ENCODE data around the gene PLCB4.
"Not testable (repeated sequence)": the region's sequence is repeated elsewhere in the genome, so short reads cannot be mapped to it uniquely, and the experiment has no call there.

Gene PLCB4

DNA sequence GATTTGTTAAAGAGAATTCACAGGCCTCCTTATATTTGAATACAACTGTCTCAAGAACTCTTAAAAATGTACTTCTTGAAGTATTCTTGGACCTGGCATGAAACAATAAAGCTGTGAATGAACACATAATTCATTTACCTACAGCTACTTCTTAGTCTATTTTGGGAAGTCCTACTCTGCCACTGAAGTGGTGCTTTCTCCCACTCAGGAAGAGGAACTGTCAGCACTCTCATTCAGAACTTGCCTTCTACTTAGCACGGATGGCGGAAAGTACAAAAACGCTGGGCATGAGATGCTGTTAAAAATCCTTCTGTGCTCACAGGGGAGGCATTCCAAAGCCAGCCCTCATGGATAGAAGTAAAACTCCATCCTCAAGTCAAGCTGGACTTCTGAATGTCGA lies 300.7 kb downstream of the PLCB4 start:
- H3K36me3 ChIP-seq (ENCODE audit: control insufficient read depth, insufficient read depth, low read length): no peaks in the 10 kb centered on the region
- no peak for DNase-seq (ENCODE audit: low read depth, low spot score)
- H3K4me1 ChIP-seq (ENCODE audit: control insufficient read depth, insufficient read depth, low read length): no peaks in the 10 kb centered on the region
- H3K4me3 ChIP-seq (ENCODE audit: low read length): no peak overlapping the region
- H3K9me3 ChIP-seq (ENCODE audit: control insufficient read depth, insufficient read depth, low read length): no peaks in the 10 kb centered on the region
- H3K27ac ChIP-seq (ENCODE audit: low read length): no peak overlapping the region
- no CpG with 5 or more reads among the region's 4 CpGs for WGBS (ENCODE audit: insufficient coverage, insufficient read length)
- no peaks in the 10 kb centered on the region for H3K27me3 ChIP-seq (ENCODE audit: control insufficient read depth, insufficient read depth, low read length)

DNA sequence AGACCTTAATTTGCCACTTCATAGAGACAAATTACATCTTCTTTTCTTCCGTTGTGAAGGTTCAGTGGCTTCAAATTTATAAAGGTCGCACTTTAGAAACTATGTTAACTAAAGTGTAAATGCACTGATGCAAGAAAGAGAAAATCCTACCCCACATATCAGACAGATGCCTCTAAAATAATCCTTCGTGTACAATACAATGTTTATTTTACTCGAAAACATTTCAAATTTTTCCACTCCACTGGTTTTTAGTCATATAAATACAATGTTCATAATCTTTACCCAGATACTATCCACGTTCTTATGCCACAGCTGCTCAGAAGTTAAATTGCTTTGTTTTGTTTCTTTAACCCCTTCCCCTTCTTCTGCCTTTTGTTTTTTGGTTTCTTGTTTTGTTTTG lies 305.2 kb downstream of the PLCB4 start:
- WGBS (ENCODE audit: insufficient coverage, insufficient read length): 100% methylated on average over 3 of the region's 5 CpGs
- no peaks in the 10 kb centered on the region for H3K9me3 ChIP-seq (ENCODE audit: control insufficient read depth, insufficient read depth, low read length)
- no peak for DNase-seq (ENCODE audit: low read depth, low spot score)
- no peak overlapping the region for H3K27ac ChIP-seq (ENCODE audit: low read length)
- no peaks in the 10 kb centered on the region for H3K27me3 ChIP-seq (ENCODE audit: control insufficient read depth, insufficient read depth, low read length)
- H3K36me3 ChIP-seq (ENCODE audit: control insufficient read depth, insufficient read depth, low read length): no peaks in the 10 kb centered on the region
- no peak overlapping the region for H3K4me3 ChIP-seq (ENCODE audit: low read length)
- H3K4me1 ChIP-seq (ENCODE audit: control insufficient read depth, insufficient read depth, low read length): no peaks in the 10 kb centered on the region; the same call in 1 of the 2 replicates

DNA sequence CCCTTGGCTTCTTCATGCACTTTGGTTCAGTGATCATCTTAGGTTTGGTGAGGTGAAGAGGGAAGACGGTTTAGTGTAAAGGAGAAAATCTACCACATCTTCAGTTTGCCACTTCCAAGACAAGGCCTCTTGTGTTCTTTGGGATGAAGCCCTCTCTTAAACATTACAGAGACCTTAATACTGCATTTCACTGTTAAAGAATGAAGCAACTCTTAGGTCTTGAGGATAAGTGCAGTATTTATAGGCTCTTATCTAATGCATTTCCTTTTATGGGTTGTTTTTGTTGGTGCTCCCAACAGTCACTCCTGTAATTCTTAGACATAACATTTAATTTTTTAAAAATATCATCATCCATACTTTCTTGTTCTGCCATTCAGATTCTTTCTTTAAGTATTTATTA lies 305.6 kb downstream of the PLCB4 start:
- Histone ChIP-seq H3K36me3 (ENCODE audit: control insufficient read depth, insufficient read depth, low read length) (no peaks in the 10 kb centered on the region), H3K4me3 (ENCODE audit: low read length) (no peak overlapping the region), H3K27me3 (ENCODE audit: control insufficient read depth, insufficient read depth, low read length) (no peaks in the 10 kb centered on the region), H3K4me1 (ENCODE audit: control insufficient read depth, insufficient read depth, low read length) (no peaks in the 10 kb centered on the region; the same call in 1 of the 2 replicates), H3K9me3 (ENCODE audit: control insufficient read depth, insufficient read depth, low read length) (no peaks in the 10 kb centered on the region), H3K27ac (ENCODE audit: low read length) (no peak overlapping the region)
- no CpG with 5 or more reads among the region's 1 CpG for WGBS (ENCODE audit: insufficient coverage, insufficient read length)
- DNase-seq (ENCODE audit: low read depth, low spot score): no peak

DNA sequence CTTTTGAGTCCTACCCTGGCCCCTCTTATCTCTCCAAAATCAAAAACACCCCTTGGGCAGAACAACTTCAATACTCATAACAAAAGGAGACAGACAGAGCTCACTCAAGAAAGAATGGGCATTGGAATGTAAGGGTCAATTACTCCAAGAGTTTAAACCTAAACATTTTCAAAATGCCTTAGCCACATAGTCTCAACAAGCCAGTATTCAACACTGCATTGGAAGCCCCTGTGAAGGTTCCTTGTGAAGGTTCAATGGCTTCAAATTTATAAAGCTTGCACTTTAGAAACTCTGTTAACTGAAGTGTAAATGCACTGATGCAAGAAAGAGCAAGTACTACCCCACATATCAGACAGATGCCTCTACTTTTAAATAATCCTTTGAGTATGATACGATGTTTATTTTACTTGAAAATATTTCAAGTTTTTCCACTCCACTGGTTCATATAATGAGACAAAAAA lies 306.4 kb downstream of the PLCB4 start:
- Histone ChIP-seq H3K36me3 (ENCODE audit: control insufficient read depth, insufficient read depth, low read length) (no peaks in the 10 kb centered on the region), H3K4me3 (ENCODE audit: low read length) (no peak overlapping the region), H3K27me3 (ENCODE audit: control insufficient read depth, insufficient read depth, low read length) (no peaks in the 10 kb centered on the region), H3K4me1 (ENCODE audit: control insufficient read depth, insufficient read depth, low read length) (no peaks in the 10 kb centered on the region; the same call in 1 of the 2 replicates), H3K9me3 (ENCODE audit: control insufficient read depth, insufficient read depth, low read length) (no peaks in the 10 kb centered on the region), H3K27ac (ENCODE audit: low read length) (no peak overlapping the region)
- WGBS (ENCODE audit: insufficient coverage, insufficient read length): no CpG with 5 or more reads among the region's 1 CpG
- no peak for DNase-seq (ENCODE audit: low read depth, low spot score)

DNA sequence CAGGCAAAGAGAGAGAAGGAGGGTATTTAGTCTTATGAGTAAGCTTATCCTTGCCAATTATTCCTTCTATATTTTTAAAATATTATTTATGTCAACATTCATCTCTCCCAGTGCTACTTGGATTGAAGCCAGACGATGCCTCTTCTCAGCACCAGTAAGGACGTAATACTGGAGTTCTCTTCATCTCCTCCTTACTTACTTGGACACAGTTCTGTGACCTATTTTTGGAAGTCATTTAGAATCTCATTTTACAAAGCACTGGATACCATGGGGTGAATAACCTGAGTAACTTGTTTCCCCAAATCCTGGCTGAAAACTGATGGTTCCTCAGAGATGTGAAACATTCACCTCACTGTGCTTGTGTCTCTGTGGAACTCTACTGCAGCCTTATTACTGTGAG lies 308.1 kb downstream of the PLCB4 start:
- Histone ChIP-seq H3K27ac (ENCODE audit: low read length) (no peak overlapping the region), H3K4me3 (ENCODE audit: low read length) (no peak overlapping the region), H3K9me3 (ENCODE audit: control insufficient read depth, insufficient read depth, low read length) (no peaks in the 10 kb centered on the region), H3K36me3 (ENCODE audit: control insufficient read depth, insufficient read depth, low read length) (no peaks in the 10 kb centered on the region), H3K4me1 (ENCODE audit: control insufficient read depth, insufficient read depth, low read length) (no peaks in the 10 kb centered on the region; the same call in 1 of the 2 replicates), H3K27me3 (ENCODE audit: control insufficient read depth, insufficient read depth, low read length) (no peaks in the 10 kb centered on the region)
- no CpG with 5 or more reads among the region's 2 CpGs for WGBS (ENCODE audit: insufficient coverage, insufficient read length)
- DNase-seq (ENCODE audit: low read depth, low spot score): no peak

DNA sequence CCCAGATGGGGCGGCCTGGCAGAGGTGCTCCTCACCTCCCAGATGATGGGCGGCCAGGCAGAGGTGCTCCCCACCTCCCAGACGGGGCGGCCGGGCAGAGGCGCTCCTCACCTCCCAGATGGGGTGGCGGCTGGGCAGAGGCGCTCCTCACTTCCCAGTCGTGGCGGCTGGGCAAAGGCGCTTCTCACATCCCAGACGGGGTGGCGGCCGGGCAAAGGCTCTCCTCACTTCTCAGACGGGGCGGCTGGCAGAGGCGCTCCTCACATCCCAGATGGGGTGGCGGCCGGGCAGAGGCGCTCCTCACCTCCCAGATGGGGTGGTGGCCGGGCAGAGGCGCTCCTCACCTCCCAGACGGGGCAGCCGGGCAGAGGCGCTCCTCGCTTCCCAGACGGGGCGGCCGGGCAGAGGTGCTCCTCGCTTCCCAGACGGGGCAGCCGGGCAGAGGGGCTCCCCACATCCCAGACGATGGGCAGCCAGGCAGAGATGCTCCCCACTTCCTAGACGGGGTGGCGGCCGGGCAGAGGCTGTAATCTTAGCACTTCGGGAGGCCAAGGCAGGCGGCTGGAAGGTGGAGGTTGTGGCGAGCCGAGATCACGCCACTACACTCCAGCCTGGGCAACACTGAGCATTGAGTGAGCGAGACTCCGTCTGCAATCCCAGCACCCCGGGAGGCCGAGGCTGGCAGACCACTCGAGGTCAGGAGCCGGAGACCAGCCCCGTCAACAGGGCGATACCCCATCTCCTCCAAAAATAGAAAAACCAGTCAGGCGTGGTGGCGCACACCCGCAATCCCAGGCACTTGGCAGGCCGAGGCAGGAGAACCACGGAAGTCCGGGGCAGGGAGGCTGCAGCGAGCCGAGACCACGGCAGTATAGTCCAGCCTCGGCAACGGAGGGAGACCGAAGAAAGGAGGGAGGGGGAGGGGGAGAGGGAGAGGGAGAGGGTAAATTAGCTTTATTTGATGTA lies 316.7 kb downstream of the PLCB4 start:
- WGBS (ENCODE audit: insufficient coverage, insufficient read length): no CpG with 5 or more reads among the region's 61 CpGs
- H3K27me3 ChIP-seq (ENCODE audit: control insufficient read depth, insufficient read depth, low read length); H3K27ac ChIP-seq (ENCODE audit: low read length); DNase-seq (ENCODE audit: low read depth, low spot score); H3K4me1 ChIP-seq (ENCODE audit: control insufficient read depth, insufficient read depth, low read length); H3K9me3 ChIP-seq (ENCODE audit: control insufficient read depth, insufficient read depth, low read length); H3K36me3 ChIP-seq (ENCODE audit: control insufficient read depth, insufficient read depth, low read length); H3K4me3 ChIP-seq (ENCODE audit: low read length): not testable (repeated sequence)

DNA sequence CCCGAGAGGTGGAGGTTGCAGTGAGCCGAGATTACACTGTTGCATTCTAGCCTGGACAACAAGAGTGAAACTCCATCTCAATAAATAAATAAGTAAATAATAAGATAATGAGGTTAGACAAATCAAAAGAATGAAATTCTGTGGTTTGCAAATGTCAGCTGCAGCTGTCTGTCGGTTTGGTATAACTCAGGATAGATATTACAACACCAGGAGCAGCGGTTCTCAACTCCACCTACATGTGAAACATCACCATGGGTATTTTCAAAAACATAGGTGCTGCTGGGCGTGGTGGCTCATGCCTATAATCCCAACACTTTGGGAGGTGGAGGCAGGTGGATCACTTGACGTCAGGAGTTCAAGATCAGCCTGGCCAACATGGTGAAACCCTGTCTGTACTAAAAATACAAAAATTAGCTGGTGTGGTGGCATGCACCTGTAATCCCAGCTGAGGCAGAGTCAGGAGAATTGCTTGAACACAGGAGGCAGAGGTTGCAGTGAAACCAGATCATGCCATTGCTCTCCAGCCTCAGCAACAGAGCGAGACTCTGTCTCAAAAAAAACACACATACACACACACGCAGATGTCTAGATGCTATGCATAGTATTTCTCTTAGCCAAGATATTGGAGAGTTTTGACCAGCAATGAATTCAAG lies 319.4 kb downstream of the PLCB4 start:
- H3K4me3 ChIP-seq (ENCODE audit: low read length): no peak overlapping the region
- no peak for DNase-seq (ENCODE audit: low read depth, low spot score)
- H3K27ac ChIP-seq (ENCODE audit: low read length): no peak overlapping the region
- 0 out of 2 replicates have a peak, but pooled peaks cover 1% of the 10 kb centered on the region for H3K4me1 ChIP-seq (ENCODE audit: control insufficient read depth, insufficient read depth, low read length)
- H3K9me3 ChIP-seq (ENCODE audit: control insufficient read depth, insufficient read depth, low read length): no peaks in the 10 kb centered on the region; the same call in 1 of the 2 replicates
- WGBS (ENCODE audit: insufficient coverage, insufficient read length): no CpG with 5 or more reads among the region's 8 CpGs
- H3K27me3 ChIP-seq (ENCODE audit: control insufficient read depth, insufficient read depth, low read length): no peaks in the 10 kb centered on the region
- no peaks in the 10 kb centered on the region for H3K36me3 ChIP-seq (ENCODE audit: control insufficient read depth, insufficient read depth, low read length)

DNA sequence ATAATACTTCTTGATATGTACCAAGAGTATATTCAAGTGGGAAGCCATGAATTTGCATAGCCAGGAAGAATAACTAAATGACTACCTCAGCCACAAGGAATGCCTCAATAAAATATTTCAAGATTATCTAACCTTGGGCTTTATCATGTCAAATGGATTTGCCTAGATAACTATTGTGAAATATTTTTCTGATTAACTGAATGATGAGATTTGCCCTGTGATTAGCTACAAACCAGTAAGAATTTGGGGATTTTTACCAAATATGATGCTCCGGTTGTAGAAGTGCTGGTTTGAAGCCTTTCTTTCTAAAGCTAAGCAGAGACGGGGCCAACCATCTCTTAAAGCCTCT lies 319.9 kb downstream of the PLCB4 start:
- H3K4me1 ChIP-seq (ENCODE audit: control insufficient read depth, insufficient read depth, low read length): 0 out of 2 replicates have a peak, but pooled peaks cover 1% of the 10 kb centered on the region
- H3K27ac ChIP-seq (ENCODE audit: low read length): no peak overlapping the region
- no CpG with 5 or more reads among the region's 2 CpGs for WGBS (ENCODE audit: insufficient coverage, insufficient read length)
- no peaks in the 10 kb centered on the region for H3K36me3 ChIP-seq (ENCODE audit: control insufficient read depth, insufficient read depth, low read length)
- DNase-seq (ENCODE audit: low read depth, low spot score): no peak
- H3K9me3 ChIP-seq (ENCODE audit: control insufficient read depth, insufficient read depth, low read length): no peaks in the 10 kb centered on the region; the same call in 1 of the 2 replicates
- H3K27me3 ChIP-seq (ENCODE audit: control insufficient read depth, insufficient read depth, low read length): no peaks in the 10 kb centered on the region
- no peak overlapping the region for H3K4me3 ChIP-seq (ENCODE audit: low read length)

DNA sequence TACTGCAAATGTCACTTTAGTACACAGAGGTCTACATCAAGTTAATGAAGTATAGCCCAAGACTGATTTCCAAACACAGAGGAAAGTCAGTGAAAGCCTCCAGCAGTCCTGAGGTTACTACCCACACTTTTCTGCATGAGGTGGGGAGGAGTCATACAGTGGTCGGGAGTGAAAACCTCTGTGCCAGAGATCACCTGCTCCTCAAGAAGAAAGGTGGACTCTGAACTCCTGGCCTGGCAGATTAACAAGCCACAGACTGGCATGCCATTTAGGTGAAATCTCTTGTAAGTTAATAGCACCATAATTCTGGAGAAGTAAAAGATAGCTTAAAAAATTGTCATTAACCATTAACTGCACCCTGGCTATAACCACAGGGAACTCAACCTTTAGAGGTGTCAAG lies 320.5 kb downstream of the PLCB4 start:
- Histone ChIP-seq H3K27ac (ENCODE audit: low read length) (no peak overlapping the region), H3K4me3 (ENCODE audit: low read length) (no peak overlapping the region), H3K9me3 (ENCODE audit: control insufficient read depth, insufficient read depth, low read length) (no peaks in the 10 kb centered on the region; the same call in 1 of the 2 replicates), H3K27me3 (ENCODE audit: control insufficient read depth, insufficient read depth, low read length) (no peaks in the 10 kb centered on the region), H3K4me1 (ENCODE audit: control insufficient read depth, insufficient read depth, low read length) (0 out of 2 replicates have a peak, but pooled peaks cover 1% of the 10 kb centered on the region), H3K36me3 (ENCODE audit: control insufficient read depth, insufficient read depth, low read length) (no peaks in the 10 kb centered on the region)
- WGBS (ENCODE audit: insufficient coverage, insufficient read length): no CpG with 5 or more reads among the region's 1 CpG
- no peak for DNase-seq (ENCODE audit: low read depth, low spot score)

DNA sequence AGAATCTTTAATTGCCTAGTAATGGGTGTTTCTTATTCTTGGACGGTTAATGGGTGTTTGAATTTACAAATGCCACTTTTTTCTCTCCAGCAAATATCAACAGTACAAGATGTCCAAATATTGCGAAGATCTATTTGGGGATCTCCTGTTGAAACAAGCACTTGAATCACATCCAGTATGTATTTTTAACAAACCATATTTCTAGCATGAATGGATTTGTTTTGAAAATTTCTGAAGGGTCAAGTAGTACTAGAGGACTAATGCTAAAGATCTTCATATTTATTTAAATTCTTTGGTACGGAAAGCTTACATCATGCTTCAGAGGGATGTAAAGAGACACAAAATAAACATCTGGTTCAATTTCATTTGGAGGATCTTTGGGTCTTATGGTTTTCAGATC lies 321.6 kb downstream of the PLCB4 start:
- Histone ChIP-seq H3K36me3 (ENCODE audit: control insufficient read depth, insufficient read depth, low read length) (no peaks in the 10 kb centered on the region; the same call in 1 of the 2 replicates), H3K27ac (ENCODE audit: low read length) (no peak overlapping the region), H3K9me3 (ENCODE audit: control insufficient read depth, insufficient read depth, low read length) (no peaks in the 10 kb centered on the region), H3K27me3 (ENCODE audit: control insufficient read depth, insufficient read depth, low read length) (no peaks in the 10 kb centered on the region), H3K4me1 (ENCODE audit: control insufficient read depth, insufficient read depth, low read length) (0 out of 2 replicates have a peak, but pooled peaks cover 1% of the 10 kb centered on the region), H3K4me3 (ENCODE audit: low read length) (no peak overlapping the region)
- DNase-seq (ENCODE audit: low read depth, low spot score): no peak
- WGBS (ENCODE audit: insufficient coverage, insufficient read length): no CpG with 5 or more reads among the region's 3 CpGs
